GM19238 (cell line): ENCODE measurements around the gene BOLA2B.

ENCODE experiments used
- DNase-seq: peaks from one replicate; pipeline ENCODE4 v3.0.0; 2011; ENCODE audit warnings: low spot score; ENCODE audit not compliant: insufficient read length

BOLA2B gene

DNA sequence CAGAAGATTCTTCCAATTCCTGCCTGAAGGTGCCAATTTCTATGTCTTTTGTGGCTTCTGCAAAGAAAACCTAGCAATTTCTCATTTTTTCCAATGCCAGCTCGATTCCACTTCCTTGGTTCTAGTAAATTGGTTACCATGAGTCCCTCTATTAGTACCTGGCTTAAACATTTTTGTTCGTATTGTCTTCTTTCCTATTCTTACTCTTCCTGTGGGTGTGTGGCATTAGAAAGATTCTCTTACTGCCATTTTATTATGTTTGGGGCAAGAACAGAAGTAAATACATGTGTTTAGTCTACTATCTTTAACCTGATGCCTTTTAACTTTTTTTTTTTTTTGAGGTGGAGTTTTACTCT is 50.1 kb downstream of the BOLA2B start:
- DNase-seq = no peak
